ENCODE measurements around the gene GPR139.

- no peak for TF ChIP-seq CTCF (IDR thresholded peaks at IDR 0.05)
- TF ChIP-seq POLR2A (IDR thresholded peaks at IDR 0.05): no peak
These were observed 9.2 kb downstream of the GPR139 start for GRCh38 chr16:20064520-20064919.

Measured in uterus (tissue), 2 donors.